HG03280 (cell line): ENCODE measurements around the gene GAPDHS.

ENCODE experiments used
- ATAC-seq: cut with Tn5 transposase; IDR thresholded peaks from one replicate; pipeline ENCODE4 v1.9.1; 2021; ENCODE audit warnings: mild to moderate bottlenecking, moderate library complexity; ENCODE audit not compliant: unreplicated experiment

The GAPDHS gene

GRCh38 chr19:35534803-35535480 is 1.7 kb downstream of the GAPDHS start:
- ATAC-seq, result no peak

GRCh38 chr19:35539314-35539713 is 6.1 kb downstream of the GAPDHS start:
- no peak for ATAC-seq

- no peak for ATAC-seq
These were observed 6.6 kb downstream of the GAPDHS start for GRCh38 chr19:35539850-35540249.

GRCh38 chr19:35540356-35540927 is 7.2 kb downstream of the GAPDHS start:
- ATAC-seq, result no peak

GRCh38 chr19:35542209-35542608 is 9.0 kb downstream of the GAPDHS start:
- no peak for ATAC-seq

GRCh38 chr19:35543280-35544109 is 10.2 kb downstream of the GAPDHS start:
- no peak for ATAC-seq

- no peak for ATAC-seq
These were observed 11.0 kb downstream of the GAPDHS start for GRCh38 chr19:35544110-35544802.

GRCh38 chr19:35545001-35545854 is 12.0 kb downstream of the GAPDHS start, which contains the start of gene TMEM147:
Gene TMEM147, plus strand, starts transcription at chr19:35545626. Its CDS starts 114 bp downstream, at chr19:35545740.
- ATAC-seq, result peak; percentile 85

- ATAC-seq, result peak; percentile 33
These were observed 12.7 kb downstream of the GAPDHS start for GRCh38 chr19:35545855-35546381.

GRCh38 chr19:35546532-35546931 is 13.3 kb downstream of the GAPDHS start:
- ATAC-seq, result no peak

- ATAC-seq, result no peak
These were observed 16.0 kb downstream of the GAPDHS start for GRCh38 chr19:35549174-35549788.

GRCh38 chr19:35549879-35550523 is 16.7 kb downstream of the GAPDHS start:
- no peak for ATAC-seq

GRCh38 chr19:35551091-35551810 is 18.0 kb downstream of the GAPDHS start:
- ATAC-seq, result no peak

GRCh38 chr19:35552534-35553384 is 19.5 kb downstream of the GAPDHS start:
- no peak for ATAC-seq

GRCh38 chr19:35553385-35554000 is 20.2 kb downstream of the GAPDHS start:
- no peak for ATAC-seq

- no peak for ATAC-seq
These were observed 20.8 kb downstream of the GAPDHS start for GRCh38 chr19:35554076-35554475.
